Measurements from ENCODE around the gene NSA2. TPM values are rescaled to one million over a fixed set of nuclear protein-coding genes. Genes with fewer than 3 reads are reported as not detected.

Gene NSA2
- total and polyA plus RNA-seq, 2 of the 13 experiments (the other 11 are each of a cell fraction or from before 2014, with no cell fraction given) = 33.0 to 101 TPM

DNA sequence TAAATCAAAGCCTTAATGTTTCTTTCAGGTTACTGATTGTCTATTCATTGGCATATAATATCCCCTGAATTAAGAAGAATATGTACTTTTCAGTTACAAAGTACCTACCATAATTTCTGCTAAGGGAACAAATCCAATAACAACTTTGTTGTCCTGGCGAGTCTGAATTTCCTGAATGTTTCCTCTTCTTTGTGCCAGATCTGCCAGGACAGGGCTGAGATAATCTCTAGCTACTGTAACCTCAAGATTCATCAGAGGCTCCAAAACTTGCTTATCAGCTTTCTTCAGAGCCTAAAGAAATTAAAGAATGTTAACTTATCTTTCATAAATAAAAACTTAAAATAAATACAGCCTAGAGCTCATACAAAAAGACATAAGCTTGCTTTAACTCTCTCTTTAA lies 44.8 kb upstream of the NSA2 start (continued):
- TF ChIP-seq RBM39 (IDR thresholded peaks at IDR 0.05; ENCODE audit: low read depth, low read length, poor library complexity, severe bottlenecking) (no peak), ZNF362 (CRISPR knock-in tag; IDR thresholded peaks at IDR 0.05; ENCODE audit: borderline replicate concordance) (no peak), ZNF547 (CRISPR knock-in tag; IDR thresholded peaks at IDR 0.05) (no peak), REL (CRISPR knock-in tag; conservative IDR thresholded peaks at IDR 0.05) (no peak), SOX13 (IDR thresholded peaks at IDR 0.05) (no peak), SOX13 (CRISPR knock-in tag; conservative IDR thresholded peaks at IDR 0.05 in 1 of 2, IDR thresholded peaks at IDR 0.05 in 1 of 2) (no peak), ZNF660 (CRISPR knock-in tag; IDR thresholded peaks at IDR 0.05; ENCODE audit: borderline replicate concordance, low read depth) (no peak)

DNA sequence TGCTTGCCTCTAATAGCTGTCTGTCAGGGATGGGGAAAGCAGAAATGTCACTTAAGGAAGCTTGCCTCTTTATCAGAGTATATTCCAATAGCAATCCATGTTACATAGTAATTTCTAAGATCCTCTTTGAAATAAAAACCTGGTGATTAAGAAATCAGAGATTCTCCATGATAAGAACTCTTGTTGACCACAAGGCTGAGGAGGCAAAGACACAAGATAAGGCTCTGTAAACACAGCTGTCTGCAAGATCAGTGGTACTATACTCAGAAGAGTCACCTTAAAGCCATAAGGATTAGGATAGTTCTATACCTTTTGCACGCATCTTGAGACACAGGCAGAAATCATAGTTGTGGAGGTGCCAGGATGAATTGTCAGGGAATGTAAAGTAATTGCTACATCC lies 41.7 kb upstream of the NSA2 start:
- TF ChIP-seq, protein P1, sequence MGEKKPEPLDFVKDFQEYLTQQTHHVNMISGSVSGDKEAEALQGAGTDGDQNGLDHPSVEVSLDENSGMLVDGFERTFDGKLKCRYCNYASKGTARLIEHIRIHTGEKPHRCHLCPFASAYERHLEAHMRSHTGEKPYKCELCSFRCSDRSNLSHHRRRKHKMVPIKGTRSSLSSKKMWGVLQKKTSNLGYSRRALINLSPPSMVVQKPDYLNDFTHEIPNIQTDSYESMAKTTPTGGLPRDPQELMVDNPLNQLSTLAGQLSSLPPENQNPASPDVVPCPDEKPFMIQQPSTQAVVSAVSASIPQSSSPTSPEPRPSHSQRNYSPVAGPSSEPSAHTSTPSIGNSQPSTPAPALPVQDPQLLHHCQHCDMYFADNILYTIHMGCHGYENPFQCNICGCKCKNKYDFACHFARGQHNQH (CRISPR knock-in tag; IDR thresholded peaks at IDR 0.05) = no peak
- TF ChIP-seq ZNF280D (CRISPR knock-in tag; IDR thresholded peaks at IDR 0.05) (no peak), TBP (CRISPR knock-in tag; IDR thresholded peaks at IDR 0.05) (no peak), DNMT3B (CRISPR knock-in tag; conservative IDR thresholded peaks at IDR 0.05) (no peak), ZNF224 (CRISPR knock-in tag; IDR thresholded peaks at IDR 0.05) (no peak), AHR (CRISPR knock-in tag; IDR thresholded peaks at IDR 0.05) (no peak)
- in situ Hi-C loops (cut with HindIII; ENCODE audit: extremely low pct_ligation_motif_present, low pct_unique_long_range_greater_than_20kb) = no loop called here

More for the DNA sequence above, 41.7 kb upstream of the NSA2 start:
- Histone ChIP-seq H2AFZ (ENCODE audit: low read length) (no peak overlapping the region), H3K4me3 (replicated peaks in 1 of 3; ENCODE audit: insufficient read depth in 1 of 3, low read depth in 2 of 3, low read length in 3 of 3) (no peak overlapping the region), H3K27ac (ENCODE audit: extremely low read length, insufficient read depth, low read length) (no peak overlapping the region), H3K4me1 (ENCODE audit: insufficient read depth, low read length) (no peaks in the 10 kb centered on the region), H3K36me3 (replicated peaks in 1 of 2; ENCODE audit: control insufficient read depth in 1 of 2, insufficient read depth in 2 of 2, low read length in 2 of 2) (peaks cover 9 to 34% of the 10 kb centered on the region in 2 experiments; a peak in 4 of 5 replicates), H4K20me1 (ENCODE audit: insufficient read depth, low read length) (no peaks in the 10 kb centered on the region), H3K27me3 (ENCODE audit: control insufficient read depth in 1 of 2, insufficient read depth in 2 of 2, low read length in 2 of 2) (no peaks in the 10 kb centered on the region), H3K9me3 (ENCODE audit: low read length) (no peaks in the 10 kb centered on the region), H3K9ac (ENCODE audit: insufficient read depth, low read depth, low read length) (no peak overlapping the region), H3K79me2 (ENCODE audit: insufficient read depth, low read length) (no peaks in the 10 kb centered on the region), H3K4me2 (ENCODE audit: low read depth, low read length) (no peak overlapping the region)
- intact Hi-C loops (cut with micrococcal nuclease; ENCODE audit: unreplicated experiment) = no loop called here
- FAIRE-seq (no peak), DNase-seq (ENCODE audit: low spot score) (no peak), ATAC-seq (no peak)
- no TSS peak for BruUV-seq (replicated peaks)
- POLR2A ChIA-PET = no interaction called here
- CTCF ChIA-PET (ENCODE audit: low intra/inter-chr PET ratio, low total read pairs) = no interaction called here
- WGBS (ENCODE audit: low lambda C conversion rate) = 100% methylated on average over 1 of the region's 1 CpG
